Natural killer cell (primary cell): ENCODE measurements around the gene POT1. TPM values are rescaled to one million over a fixed set of nuclear protein-coding genes. Genes with fewer than 3 reads are reported as not detected.

Experiments
- ATAC-seq, 3 donors: fragments of 150-1000 bp in 2 of 3; fragments of 200-7000 bp in 1 of 3; cut with Tn5 transposase; 1 replicate in 1 of 3; 2 replicates in 2 of 3; pipeline ENCODE4 v1.10.0; 2021; ENCODE audit warnings: mild to moderate bottlenecking in 2 of 3, moderate library complexity in 2 of 3
- DNase-seq, 2 donors: peaks; one replicate each; pipeline versions ENCODE4 v3.0.0 to v3.0.0-alpha.2; 2013 to 2021; ENCODE audit warnings: mixed read lengths in 1 of 2
- H3K27ac ChIP-seq: one replicate; pipeline ENCODE4 v1.5.1; 2013; ENCODE audit warnings: mild to moderate bottlenecking, low read length
- H3K27me3 ChIP-seq: one replicate; pipeline ENCODE4 v1.6.1; 2013; ENCODE audit warnings: low read length; ENCODE audit not compliant: control insufficient read depth, insufficient read depth
- H3K36me3 ChIP-seq: one replicate; pipeline ENCODE4 v1.6.1; 2013; ENCODE audit warnings: low read length; ENCODE audit not compliant: control insufficient read depth, insufficient read depth
- H3K4me1 ChIP-seq: one replicate; pipeline ENCODE4 v1.6.1; 2013; ENCODE audit warnings: low read length; ENCODE audit not compliant: control insufficient read depth, insufficient read depth
- H3K4me3 ChIP-seq: one replicate; pipeline ENCODE4 v1.5.1; 2013; ENCODE audit warnings: low read length
- H3K9me3 ChIP-seq: one replicate; pipeline ENCODE4 v1.6.1; 2013; ENCODE audit warnings: low read length; ENCODE audit not compliant: control insufficient read depth, insufficient read depth
- H3K27ac Mint-ChIP-seq, 2 donors: one replicate each; pipeline ENCODE4 v1.8.0; 2022; ENCODE audit warnings: mild to moderate bottlenecking in 2 of 2, mixed read lengths in 2 of 2, moderate library complexity in 1 of 2
- H3K27me3 Mint-ChIP-seq, 2 donors: one replicate each; pipeline ENCODE4 v1.8.0; 2022; ENCODE audit warnings: low read depth in 2 of 2, mixed read lengths in 2 of 2
- H3K36me3 Mint-ChIP-seq: one replicate; pipeline ENCODE4 v1.8.0; 2022; ENCODE audit warnings: mixed read lengths
- H3K4me1 Mint-ChIP-seq, 2 donors: one replicate each; pipeline ENCODE4 v1.8.0; 2022; ENCODE audit warnings: mixed read lengths in 2 of 2
- H3K4me3 Mint-ChIP-seq: one replicate; pipeline ENCODE4 v1.8.0; 2022; ENCODE audit warnings: mild to moderate bottlenecking, moderate library complexity, mixed read lengths
- H3K9me3 Mint-ChIP-seq, 2 donors: one replicate each; pipeline ENCODE4 v1.8.0; 2022; ENCODE audit warnings: mixed read lengths in 2 of 2
- WGBS: methylation state at CpG from one replicate; pipeline ENCODE4 v1.1.7; 2013; ENCODE audit warnings: missing lambda C conversion rate; ENCODE audit not compliant: insufficient coverage; 5-methylcytosine and 5-hydroxymethylcytosine counted together
- intact Hi-C: fragments of 100-400 bp; cut with micrococcal nuclease; formaldehyde crosslinking; loops from one replicate; pipeline ENCODE4 v1.14.2; 2022
- total RNA-seq, 4 donors: library from RNA; stranded (reverse); fragments of 120-200 nt in 1 of 4; gene quantifications; one replicate each; pipeline versions ENCODE4 v1.2.3 to v1.2.4, GENCODE V29; 2013 to 2022
- TF ChIP-seq, protein P1 (sequence below): fragments of 200-600 bp; IDR thresholded peaks from one replicate; pipeline ENCODE4 v1.8.0; 2022; ENCODE audit warnings: antibody characterized with exemption

The POT1 gene
- total RNA-seq, 3 donors from 2014 or later (not counting 1 experiment from before 2014, with no cell fraction given): 19.7 to 22.0 (median 20.8) TPM

DNA sequence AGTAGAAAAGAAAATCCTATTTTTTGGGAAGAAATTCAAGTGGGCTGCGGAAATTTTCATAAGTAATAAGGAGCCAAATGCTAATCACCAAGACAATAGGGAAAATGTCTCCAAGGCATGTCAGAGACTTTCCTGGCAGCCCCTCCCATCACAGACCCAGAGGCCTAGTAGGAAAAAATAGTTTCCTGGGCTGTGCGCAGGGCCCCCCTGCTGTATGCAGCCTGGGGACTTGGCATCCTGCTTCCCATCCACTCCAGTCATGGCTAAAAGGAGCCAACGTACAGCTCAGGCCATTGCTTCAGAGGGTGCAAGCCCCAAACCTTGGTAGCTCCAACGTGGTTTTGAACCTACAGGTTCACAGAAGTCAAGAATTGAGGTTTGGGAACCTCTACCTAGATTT lies 12.8 kb upstream of the POT1 start:
- H3K27ac ChIP-seq: no peak overlapping the region
- H3K27me3 Mint-ChIP-seq: peaks cover 10 to 13% of the 10 kb centered on the region in 2 donors
- 80% methylated on average over 4 of the region's 4 CpGs for WGBS
- intact Hi-C loops: no loop called here
- H3K4me1 ChIP-seq: no peaks in the 10 kb centered on the region
- peaks cover 1% of the 10 kb centered on the region for H3K36me3 Mint-ChIP-seq
- no peak overlapping the region for H3K4me3 Mint-ChIP-seq
- no peak overlapping the region for H3K4me3 ChIP-seq
- TF ChIP-seq, protein P1, sequence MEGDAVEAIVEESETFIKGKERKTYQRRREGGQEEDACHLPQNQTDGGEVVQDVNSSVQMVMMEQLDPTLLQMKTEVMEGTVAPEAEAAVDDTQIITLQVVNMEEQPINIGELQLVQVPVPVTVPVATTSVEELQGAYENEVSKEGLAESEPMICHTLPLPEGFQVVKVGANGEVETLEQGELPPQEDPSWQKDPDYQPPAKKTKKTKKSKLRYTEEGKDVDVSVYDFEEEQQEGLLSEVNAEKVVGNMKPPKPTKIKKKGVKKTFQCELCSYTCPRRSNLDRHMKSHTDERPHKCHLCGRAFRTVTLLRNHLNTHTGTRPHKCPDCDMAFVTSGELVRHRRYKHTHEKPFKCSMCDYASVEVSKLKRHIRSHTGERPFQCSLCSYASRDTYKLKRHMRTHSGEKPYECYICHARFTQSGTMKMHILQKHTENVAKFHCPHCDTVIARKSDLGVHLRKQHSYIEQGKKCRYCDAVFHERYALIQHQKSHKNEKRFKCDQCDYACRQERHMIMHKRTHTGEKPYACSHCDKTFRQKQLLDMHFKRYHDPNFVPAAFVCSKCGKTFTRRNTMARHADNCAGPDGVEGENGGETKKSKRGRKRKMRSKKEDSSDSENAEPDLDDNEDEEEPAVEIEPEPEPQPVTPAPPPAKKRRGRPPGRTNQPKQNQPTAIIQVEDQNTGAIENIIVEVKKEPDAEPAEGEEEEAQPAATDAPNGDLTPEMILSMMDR: no peak
- DNase-seq (no peak), ATAC-seq (no peak)
- no peaks in the 10 kb centered on the region for H3K4me1 Mint-ChIP-seq
- no peaks in the 10 kb centered on the region for H3K27me3 ChIP-seq
- H3K27ac Mint-ChIP-seq: no peak overlapping the region
- peaks cover 4 to 7% of the 10 kb centered on the region in 2 donors for H3K9me3 Mint-ChIP-seq
- H3K36me3 ChIP-seq: no peaks in the 10 kb centered on the region
- no peaks in the 10 kb centered on the region for H3K9me3 ChIP-seq

DNA sequence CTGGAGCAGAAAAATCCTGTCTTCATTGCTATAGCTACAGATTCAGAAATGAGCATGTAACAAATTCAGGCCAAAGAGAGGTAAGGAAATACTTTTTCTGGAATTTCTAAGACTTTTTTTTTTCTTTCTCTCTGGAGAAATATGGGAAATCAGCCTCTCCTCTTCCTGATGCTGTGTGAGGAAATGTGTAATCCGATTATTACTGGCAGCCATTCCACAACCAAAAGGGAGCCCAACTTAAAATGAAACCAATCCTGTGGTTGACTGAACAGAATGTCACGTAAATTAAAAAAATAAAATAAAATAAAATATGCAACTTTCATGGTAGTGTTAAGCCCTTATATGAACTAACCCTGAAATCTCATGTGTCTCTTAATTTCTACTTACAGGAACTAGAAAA lies 10.7 kb upstream of the POT1 start:
- Histone ChIP-seq H3K9me3 (no peaks in the 10 kb centered on the region), H3K4me3 (no peak overlapping the region), H3K36me3 (no peaks in the 10 kb centered on the region), H3K4me1 (no peaks in the 10 kb centered on the region), H3K27ac (no peak overlapping the region), H3K27me3 (no peaks in the 10 kb centered on the region)
- 80% methylated on average over 1 of the region's 2 CpGs for WGBS
- H3K4me1 Mint-ChIP-seq: no peaks in the 10 kb centered on the region
- H3K27ac Mint-ChIP-seq: no peak overlapping the region
- H3K9me3 Mint-ChIP-seq: no peaks in the 10 kb centered on the region
- H3K4me3 Mint-ChIP-seq: no peak overlapping the region
- no peak for ATAC-seq
- intact Hi-C loops: no loop called here
- TF ChIP-seq, protein P1: no peak
- H3K27me3 Mint-ChIP-seq: peaks cover 10 to 12% of the 10 kb centered on the region in 2 donors
- no peak for DNase-seq
- H3K36me3 Mint-ChIP-seq: no peaks in the 10 kb centered on the region

DNA sequence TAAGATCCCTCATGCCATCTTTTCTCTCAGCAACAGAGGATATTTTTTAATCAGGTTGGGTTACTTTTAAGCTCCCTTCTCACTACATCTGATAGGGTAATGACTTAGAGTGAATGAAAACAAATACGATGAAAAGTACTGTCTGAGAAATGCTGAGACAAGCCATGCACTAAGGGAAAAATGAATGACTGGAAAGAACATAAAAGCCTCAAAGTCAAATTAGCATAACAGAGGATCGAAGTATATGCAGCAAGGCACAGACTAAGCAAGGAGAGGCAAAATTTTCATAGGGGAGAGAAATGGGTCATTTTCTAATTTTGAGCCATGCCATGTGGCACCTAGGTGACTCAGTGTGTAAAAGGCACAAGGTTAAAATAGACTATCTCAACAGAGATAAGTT lies 8.5 kb upstream of the POT1 start:
- Mint-ChIP-seq H3K9me3 (no peaks in the 10 kb centered on the region), H3K36me3 (no peaks in the 10 kb centered on the region), H3K4me3 (no peak overlapping the region), H3K27ac (no peak overlapping the region), H3K4me1 (no peaks in the 10 kb centered on the region), H3K27me3 (peaks cover 10 to 12% of the 10 kb centered on the region in 2 donors)
- intact Hi-C loops: no loop called here
- Histone ChIP-seq H3K9me3 (no peaks in the 10 kb centered on the region), H3K27ac (no peak overlapping the region), H3K4me1 (no peaks in the 10 kb centered on the region), H3K27me3 (no peaks in the 10 kb centered on the region), H3K36me3 (no peaks in the 10 kb centered on the region), H3K4me3 (no peak overlapping the region)
- WGBS: 91% methylated on average over 2 of the region's 2 CpGs
- ATAC-seq: no peak
- TF ChIP-seq, protein P1: no peak
- DNase-seq: no peak

DNA sequence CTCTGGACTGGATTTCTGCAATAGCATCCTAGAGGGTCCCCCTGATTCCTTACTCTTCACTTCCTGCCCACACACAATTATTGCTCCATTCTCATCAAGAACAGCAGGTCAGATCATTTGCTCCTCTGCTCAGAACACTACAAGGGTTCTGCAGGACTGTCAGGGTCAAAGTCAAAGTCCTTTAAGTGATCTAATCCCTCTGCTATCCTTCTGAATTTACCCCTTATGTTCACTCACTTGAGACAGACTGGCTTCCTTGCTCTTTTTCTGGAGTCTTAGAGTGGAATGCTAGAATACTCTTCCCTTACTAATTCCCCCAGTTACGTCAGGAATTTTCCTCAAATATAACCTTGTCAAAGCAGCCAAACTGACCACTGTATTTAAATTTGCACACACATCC lies 7.5 kb upstream of the POT1 start:
- no peaks in the 10 kb centered on the region for H3K4me1 ChIP-seq
- no peak overlapping the region for H3K27ac Mint-ChIP-seq
- DNase-seq: no peak

More for the DNA sequence above, 7.5 kb upstream of the POT1 start:
- H3K9me3 ChIP-seq: no peaks in the 10 kb centered on the region
- H3K36me3 ChIP-seq: no peaks in the 10 kb centered on the region
- TF ChIP-seq, protein P1: no peak
- Mint-ChIP-seq H3K4me1 (no peaks in the 10 kb centered on the region), H3K36me3 (no peaks in the 10 kb centered on the region), H3K9me3 (no peaks in the 10 kb centered on the region), H3K4me3 (no peak overlapping the region), H3K27me3 (peaks cover 10 to 12% of the 10 kb centered on the region in 2 donors)
- H3K27ac ChIP-seq: no peak overlapping the region
- H3K4me3 ChIP-seq: no peak overlapping the region
- 91% methylated on average over 1 of the region's 1 CpG for WGBS
- ATAC-seq: no peak
- H3K27me3 ChIP-seq: no peaks in the 10 kb centered on the region
- intact Hi-C loops: no loop called here
